IgD-negative memory B cell (primary cell): Measurements from ENCODE around the gene DKK1. TPM values are rescaled to one million over a fixed set of nuclear protein-coding genes. Genes with fewer than 3 reads are reported as not detected.
"Not testable (repeated sequence)": the region's sequence is repeated elsewhere in the genome, so short reads cannot be mapped to it uniquely, and the experiment has no call there.

Experiments used
- H3K27ac Mint-ChIP-seq, 3 donors: one replicate each; pipeline ENCODE4 v1.8.0; 2020 to 2022; ENCODE audit warnings: mild to moderate bottlenecking in 3 of 3, mixed read lengths in 3 of 3, moderate library complexity in 1 of 3
- H3K27me3 Mint-ChIP-seq: one replicate; pipeline ENCODE4 v1.8.0; 2021; ENCODE audit warnings: mixed read lengths
- H3K36me3 Mint-ChIP-seq: one replicate; pipeline ENCODE4 v1.8.0; 2020; ENCODE audit warnings: mild to moderate bottlenecking, mixed read lengths
- H3K4me1 Mint-ChIP-seq, 3 donors: one replicate each; pipeline ENCODE4 v1.8.0; 2020 to 2022; ENCODE audit warnings: mixed read lengths in 3 of 3, mild to moderate bottlenecking in 1 of 3
- H3K4me3 Mint-ChIP-seq, 4 donors: one replicate each; pipeline ENCODE4 v1.8.0; 2020 to 2022; ENCODE audit warnings: mild to moderate bottlenecking in 4 of 4, mixed read lengths in 4 of 4, moderate library complexity in 3 of 4
- H3K9me3 Mint-ChIP-seq, 3 donors: one replicate each; pipeline ENCODE4 v1.8.0; 2020 to 2021; ENCODE audit warnings: mixed read lengths in 3 of 3, mild to moderate bottlenecking in 1 of 3
- polyA plus RNA-seq: library from polyadenylated mRNA; unstranded; fragments of 300-500 nt; fragmentation: Illumina TruSeq; gene quantifications from one replicate; pipeline ENCODE4 v1.2.3, GENCODE V29; 2021

DKK1 gene
- polyA plus RNA-seq, 1 donor from 2014 or later = not detected

GRCh38 chr10:52334595-52334994 is 20.5 kb downstream of the DKK1 start:
- Mint-ChIP-seq H3K36me3 (no peaks in the 10 kb centered on the region), H3K4me1 (no peaks in the 10 kb centered on the region), H3K27ac (no peak overlapping the region), H3K4me3 (no peak overlapping the region), H3K27me3 (peaks cover 2% of the 10 kb centered on the region), H3K9me3 (peaks cover 0 to 3% (median 0%) of the 10 kb centered on the region in 3 donors)

- H3K4me3 Mint-ChIP-seq = no peak overlapping the region
- H3K4me1 Mint-ChIP-seq = no peaks in the 10 kb centered on the region
- H3K27me3 Mint-ChIP-seq = peaks cover 2% of the 10 kb centered on the region
- H3K27ac Mint-ChIP-seq = no peak overlapping the region
- H3K9me3 Mint-ChIP-seq = peaks cover 0 to 3% (median 0%) of the 10 kb centered on the region in 3 donors
- H3K36me3 Mint-ChIP-seq = no peaks in the 10 kb centered on the region
Measured at GRCh38 chr10:52335665-52336064, 21.6 kb downstream of the DKK1 start.

GRCh38 chr10:52337225-52337624 is 23.1 kb downstream of the DKK1 start:
- no peak overlapping the region for H3K4me3 Mint-ChIP-seq
- no peaks in the 10 kb centered on the region for H3K36me3 Mint-ChIP-seq
- no peaks in the 10 kb centered on the region for H3K4me1 Mint-ChIP-seq
- H3K27ac Mint-ChIP-seq = no peak overlapping the region
- peaks cover 0 to 3% (median 0%) of the 10 kb centered on the region in 3 donors for H3K9me3 Mint-ChIP-seq
- peaks cover 2% of the 10 kb centered on the region for H3K27me3 Mint-ChIP-seq

- no peak overlapping the region for H3K4me3 Mint-ChIP-seq
- peaks cover 0 to 1% (median 0%) of the 10 kb centered on the region in 3 donors for H3K4me1 Mint-ChIP-seq
- H3K36me3 Mint-ChIP-seq = no peaks in the 10 kb centered on the region
- H3K27me3 Mint-ChIP-seq = no peaks in the 10 kb centered on the region
- H3K27ac Mint-ChIP-seq = no peak overlapping the region
- H3K9me3 Mint-ChIP-seq = no peaks in the 10 kb centered on the region
Measured at GRCh38 chr10:52343439-52343838, 29.4 kb downstream of the DKK1 start.

GRCh38 chr10:52346394-52347326 is 32.6 kb downstream of the DKK1 start:
- Mint-ChIP-seq H3K4me3 (no peak overlapping the region), H3K9me3 (no peaks in the 10 kb centered on the region), H3K4me1 (peaks cover 0 to 1% (median 0%) of the 10 kb centered on the region in 3 donors), H3K27me3 (no peaks in the 10 kb centered on the region), H3K36me3 (no peaks in the 10 kb centered on the region), H3K27ac (no peak overlapping the region)

- H3K27ac Mint-ChIP-seq = no peak overlapping the region
- no peaks in the 10 kb centered on the region for H3K27me3 Mint-ChIP-seq
- no peaks in the 10 kb centered on the region for H3K9me3 Mint-ChIP-seq
- H3K4me1 Mint-ChIP-seq = peaks cover 0 to 1% (median 0%) of the 10 kb centered on the region in 3 donors
- H3K36me3 Mint-ChIP-seq = no peaks in the 10 kb centered on the region
- H3K4me3 Mint-ChIP-seq = no peak overlapping the region
Measured at GRCh38 chr10:52347327-52347667, 33.2 kb downstream of the DKK1 start.

GRCh38 chr10:52348037-52348564 is 34.0 kb downstream of the DKK1 start:
- no peaks in the 10 kb centered on the region for H3K27me3 Mint-ChIP-seq
- no peaks in the 10 kb centered on the region for H3K9me3 Mint-ChIP-seq
- H3K36me3 Mint-ChIP-seq = no peaks in the 10 kb centered on the region
- peaks cover 0 to 1% (median 0%) of the 10 kb centered on the region in 3 donors for H3K4me1 Mint-ChIP-seq
- H3K4me3 Mint-ChIP-seq = no peak overlapping the region
- H3K27ac Mint-ChIP-seq = no peak overlapping the region

- H3K27me3 Mint-ChIP-seq = no peaks in the 10 kb centered on the region
- no peak overlapping the region for H3K4me3 Mint-ChIP-seq
- no peaks in the 10 kb centered on the region for H3K36me3 Mint-ChIP-seq
- H3K4me1 Mint-ChIP-seq = peaks cover 0 to 2% (median 0%) of the 10 kb centered on the region in 3 donors
- H3K27ac Mint-ChIP-seq = no peak overlapping the region
- H3K9me3 Mint-ChIP-seq = no peaks in the 10 kb centered on the region
Measured at GRCh38 chr10:52351914-52352330, 37.8 kb downstream of the DKK1 start.

- H3K4me1 Mint-ChIP-seq = peaks cover 0 to 2% (median 0%) of the 10 kb centered on the region in 3 donors
- H3K27ac Mint-ChIP-seq = no peak overlapping the region
- H3K4me3 Mint-ChIP-seq = no peak overlapping the region
- no peaks in the 10 kb centered on the region for H3K36me3 Mint-ChIP-seq
- no peaks in the 10 kb centered on the region for H3K9me3 Mint-ChIP-seq
- H3K27me3 Mint-ChIP-seq = no peaks in the 10 kb centered on the region
Measured at GRCh38 chr10:52353205-52353604, 39.1 kb downstream of the DKK1 start.

- H3K4me3 Mint-ChIP-seq = no peak overlapping the region
Measured at GRCh38 chr10:52353960-52354394, 39.9 kb downstream of the DKK1 start.

GRCh38 chr10:52357971-52358370 is 43.9 kb downstream of the DKK1 start:
- Mint-ChIP-seq H3K4me3 (no peak overlapping the region), H3K36me3 (no peaks in the 10 kb centered on the region), H3K4me1 (peaks cover 0 to 2% (median 0%) of the 10 kb centered on the region in 3 donors), H3K27me3 (no peaks in the 10 kb centered on the region), H3K27ac (no peak overlapping the region), H3K9me3 (peaks cover 0 to 1% (median 0%) of the 10 kb centered on the region in 3 donors)

More at GRCh38 chr10:52353960-52354394, 39.9 kb downstream of the DKK1 start:
- Mint-ChIP-seq H3K9me3 (no peaks in the 10 kb centered on the region), H3K36me3 (no peaks in the 10 kb centered on the region), H3K27me3 (no peaks in the 10 kb centered on the region), H3K4me1 (peaks cover 0 to 2% (median 0%) of the 10 kb centered on the region in 3 donors), H3K27ac (no peak overlapping the region)

- Mint-ChIP-seq H3K36me3 (no peaks in the 10 kb centered on the region), H3K9me3 (peaks cover 0 to 3% (median 0%) of the 10 kb centered on the region in 3 donors), H3K27ac (no peak overlapping the region), H3K4me1 (peaks cover 0 to 2% (median 0%) of the 10 kb centered on the region in 3 donors), H3K27me3 (no peaks in the 10 kb centered on the region), H3K4me3 (no peak overlapping the region)
Measured at GRCh38 chr10:52359441-52359840, 45.4 kb downstream of the DKK1 start.

- not testable (repeated sequence) for H3K36me3 Mint-ChIP-seq
Measured at GRCh38 chr10:52365547-52366432, 51.7 kb downstream of the DKK1 start.

More at GRCh38 chr10:52365547-52366432, 51.7 kb downstream of the DKK1 start:
- peak overlapping the region in 1 of 3 donors; percentile 62 for H3K27ac Mint-ChIP-seq
- not testable (repeated sequence) for H3K4me3 Mint-ChIP-seq, H3K27me3 Mint-ChIP-seq, H3K9me3 Mint-ChIP-seq, H3K4me1 Mint-ChIP-seq
